HG03103 (cell line): ENCODE measurements around the gene NUBP1.
A peak's percentile ranks its signal among the peaks of the same experiment; 100 is the strongest.
"Not testable (repeated sequence)": the region's sequence is repeated elsewhere in the genome, so short reads cannot be mapped to it uniquely, and the experiment has no call there.

ENCODE experiments used
- ATAC-seq: cut with Tn5 transposase; IDR thresholded peaks from one replicate; pipeline ENCODE4 v1.9.1; 2021; ENCODE audit warnings: low read depth; ENCODE audit not compliant: unreplicated experiment

Gene NUBP1

DNA sequence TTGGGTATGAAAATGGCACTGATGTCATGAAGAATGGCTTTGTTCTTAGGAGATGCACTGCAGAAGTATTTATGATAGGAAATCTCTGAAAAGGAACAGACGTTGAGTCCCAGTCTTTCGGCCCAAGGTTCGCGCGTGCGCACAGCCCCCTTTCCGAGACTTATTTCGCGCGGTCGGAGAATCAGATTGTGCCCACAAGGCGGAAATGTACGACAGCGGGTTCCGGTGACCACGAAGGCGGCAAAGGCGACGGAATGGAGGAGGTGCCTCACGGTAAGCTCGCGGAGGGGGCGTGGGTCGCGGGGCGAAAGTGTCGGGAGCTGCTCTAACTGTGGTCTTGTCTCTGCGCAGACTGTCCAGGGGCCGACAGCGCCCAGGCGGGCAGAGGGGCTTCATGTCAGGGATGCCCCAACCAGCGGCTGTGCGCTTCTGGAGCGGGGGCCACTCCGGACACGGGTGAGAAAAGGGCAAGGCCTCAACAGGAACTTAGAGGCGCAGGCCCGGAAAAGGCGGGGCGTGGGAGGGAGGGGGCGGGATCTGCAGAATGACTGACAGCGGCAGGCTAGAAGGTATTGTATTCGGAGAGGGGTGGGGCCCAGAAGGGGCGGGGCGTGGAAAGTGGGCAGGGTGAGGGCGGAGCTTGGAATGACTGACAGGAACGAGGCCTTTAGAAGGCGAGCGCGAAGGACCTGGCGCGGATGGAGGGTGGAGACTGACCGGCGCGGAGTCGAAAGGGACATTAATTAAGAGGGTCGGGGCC lies at the start of gene NUBP1:
Gene NUBP1, plus strand, starts transcription at position 233 of the 760 bp plus-strand sequence. Its CDS starts 22 bp downstream, at position 255.
- peak; percentile 75 for ATAC-seq

DNA sequence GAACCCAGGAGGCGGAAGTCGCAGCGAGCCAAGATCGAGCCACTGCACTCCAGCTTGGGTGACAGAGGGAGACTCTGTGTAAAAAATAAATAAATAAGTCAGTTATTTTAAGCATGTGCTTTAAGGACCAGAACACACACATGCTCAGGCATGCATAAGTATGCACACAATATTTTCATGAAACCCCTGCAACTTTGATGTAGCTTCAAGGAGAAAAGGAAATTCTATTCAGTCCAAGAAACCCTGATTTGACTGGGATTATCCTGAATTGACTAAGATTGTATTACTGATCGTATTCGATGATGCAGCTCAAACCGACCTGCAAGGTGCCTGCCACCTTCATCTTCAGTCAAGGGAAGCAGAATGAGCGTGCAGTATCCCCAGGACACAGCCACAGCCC lies 49.8 kb upstream of the NUBP1 start:
- ATAC-seq = no peak

DNA sequence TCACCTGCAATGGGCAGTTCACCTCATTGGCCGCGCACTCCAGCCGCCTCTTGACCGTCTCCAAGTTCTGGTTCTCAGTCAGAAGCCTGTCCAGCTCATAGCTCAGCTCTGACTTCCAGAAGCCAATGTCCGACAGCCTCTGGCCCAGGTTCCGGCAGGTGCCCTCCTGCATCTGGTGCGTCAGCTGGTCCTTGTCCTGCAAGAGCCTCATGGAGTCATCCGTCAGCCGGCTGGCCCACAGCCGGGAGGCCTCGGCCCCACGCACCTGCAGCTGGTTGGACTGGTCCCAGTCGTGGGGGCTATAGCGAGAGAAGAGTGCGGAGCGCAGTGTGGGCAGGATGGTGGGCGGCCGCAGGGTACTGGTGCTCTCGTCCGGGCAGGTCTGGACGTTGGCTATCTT lies 49.3 kb upstream of the NUBP1 start:
- ATAC-seq = no peak

DNA sequence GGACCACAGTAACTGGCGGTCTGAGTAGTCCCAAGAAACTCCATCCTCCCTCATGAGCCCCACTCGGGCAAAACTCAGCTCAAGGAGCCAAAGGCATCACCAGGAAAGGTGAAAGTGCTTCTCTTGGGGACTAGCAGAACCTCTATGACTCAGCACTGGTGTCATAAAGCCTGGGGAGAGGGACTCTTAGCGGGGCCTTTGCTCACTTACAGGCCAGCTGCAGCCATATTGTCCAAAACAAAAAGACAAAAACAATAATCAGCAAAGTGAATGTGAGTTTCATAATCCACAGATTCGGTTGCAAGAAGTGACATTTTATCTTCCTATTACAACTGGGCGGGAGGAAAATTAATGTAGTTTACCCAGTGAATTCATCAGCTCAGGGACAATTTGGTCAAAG lies 48.8 kb upstream of the NUBP1 start, which contains the start of gene TEKT5:
Gene TEKT5, minus strand, starts transcription at position 101 of the 400 bp plus-strand sequence. Its CDS starts 57 bp downstream, at position 44.
- no peak for ATAC-seq

DNA sequence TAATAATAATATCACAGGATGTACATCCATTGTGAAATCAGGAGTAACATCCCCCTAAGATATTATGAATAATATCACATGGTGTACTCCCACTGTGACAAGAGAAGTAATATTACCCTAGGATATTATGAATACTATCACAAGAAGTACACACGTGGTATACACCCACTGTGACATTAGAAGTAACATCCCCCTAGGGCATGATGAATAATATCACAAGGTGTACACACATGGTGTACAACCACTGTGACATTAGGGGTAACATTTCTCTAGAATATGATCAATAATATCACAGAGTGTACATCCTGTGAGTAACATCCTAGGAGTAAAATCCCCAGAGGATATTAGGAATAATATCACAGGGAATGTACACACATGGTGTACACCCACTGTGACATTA lies 43.9 kb upstream of the NUBP1 start:
- ATAC-seq = no peak

DNA sequence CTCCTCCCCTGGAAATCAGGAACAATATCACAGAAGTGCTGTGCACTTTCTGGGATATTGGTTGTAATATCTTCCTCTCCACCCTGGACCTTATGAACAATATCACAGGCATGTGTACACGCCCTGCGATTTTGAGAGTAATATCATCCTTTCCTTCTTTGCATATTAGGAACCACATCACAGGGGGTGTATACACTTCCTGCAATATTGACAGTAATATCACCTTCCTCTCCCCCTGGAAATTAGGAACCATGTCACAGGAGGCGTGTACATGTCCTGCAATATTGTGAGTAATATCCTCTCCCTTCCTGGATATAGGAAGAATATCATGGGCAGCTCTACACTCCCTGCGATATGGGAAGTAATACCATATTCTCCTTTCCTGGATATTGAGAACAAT lies 34.7 kb upstream of the NUBP1 start:
- ATAC-seq = no peak

DNA sequence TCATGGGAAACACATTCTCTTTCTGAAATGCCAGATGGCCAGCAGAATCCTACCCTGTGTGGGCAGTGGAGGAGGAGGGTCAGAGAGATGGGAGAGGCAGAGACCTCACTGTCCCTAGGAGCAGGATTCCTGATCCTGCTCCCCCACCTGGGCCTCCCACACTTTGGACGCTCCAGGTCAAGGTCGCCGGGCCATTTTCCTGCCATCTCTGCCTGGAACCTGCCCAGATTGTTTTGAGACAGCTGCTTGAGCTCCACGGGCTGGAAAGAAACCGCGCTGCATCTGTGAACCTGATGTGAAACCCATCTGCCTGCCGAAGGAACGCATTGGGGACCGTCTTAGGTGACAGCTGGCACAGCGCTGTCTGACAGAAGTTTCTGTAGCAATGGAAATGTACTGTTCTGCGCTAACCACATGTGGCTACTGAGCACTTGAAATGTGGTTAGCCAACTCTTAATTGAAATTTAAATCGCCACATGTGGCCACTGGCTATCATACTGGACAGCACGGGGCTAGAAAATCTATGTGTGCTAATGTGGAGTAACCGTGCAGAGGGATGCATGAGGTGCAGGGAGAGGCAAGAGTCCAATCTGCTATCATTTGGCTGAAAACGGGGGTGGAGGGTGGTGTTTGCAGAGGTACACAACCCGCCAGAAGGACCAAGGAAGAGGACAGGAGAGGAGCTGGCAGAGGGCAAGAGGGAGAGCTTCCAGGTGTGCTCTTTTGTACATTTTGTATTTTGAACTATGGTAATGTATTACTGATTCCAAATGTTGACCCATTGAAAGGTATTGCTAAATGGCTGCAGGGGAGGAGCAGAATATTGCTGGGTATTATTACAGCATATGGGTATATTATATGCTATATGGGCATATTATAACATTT lies 15.4 kb upstream of the NUBP1 start:
- no peak for ATAC-seq

DNA sequence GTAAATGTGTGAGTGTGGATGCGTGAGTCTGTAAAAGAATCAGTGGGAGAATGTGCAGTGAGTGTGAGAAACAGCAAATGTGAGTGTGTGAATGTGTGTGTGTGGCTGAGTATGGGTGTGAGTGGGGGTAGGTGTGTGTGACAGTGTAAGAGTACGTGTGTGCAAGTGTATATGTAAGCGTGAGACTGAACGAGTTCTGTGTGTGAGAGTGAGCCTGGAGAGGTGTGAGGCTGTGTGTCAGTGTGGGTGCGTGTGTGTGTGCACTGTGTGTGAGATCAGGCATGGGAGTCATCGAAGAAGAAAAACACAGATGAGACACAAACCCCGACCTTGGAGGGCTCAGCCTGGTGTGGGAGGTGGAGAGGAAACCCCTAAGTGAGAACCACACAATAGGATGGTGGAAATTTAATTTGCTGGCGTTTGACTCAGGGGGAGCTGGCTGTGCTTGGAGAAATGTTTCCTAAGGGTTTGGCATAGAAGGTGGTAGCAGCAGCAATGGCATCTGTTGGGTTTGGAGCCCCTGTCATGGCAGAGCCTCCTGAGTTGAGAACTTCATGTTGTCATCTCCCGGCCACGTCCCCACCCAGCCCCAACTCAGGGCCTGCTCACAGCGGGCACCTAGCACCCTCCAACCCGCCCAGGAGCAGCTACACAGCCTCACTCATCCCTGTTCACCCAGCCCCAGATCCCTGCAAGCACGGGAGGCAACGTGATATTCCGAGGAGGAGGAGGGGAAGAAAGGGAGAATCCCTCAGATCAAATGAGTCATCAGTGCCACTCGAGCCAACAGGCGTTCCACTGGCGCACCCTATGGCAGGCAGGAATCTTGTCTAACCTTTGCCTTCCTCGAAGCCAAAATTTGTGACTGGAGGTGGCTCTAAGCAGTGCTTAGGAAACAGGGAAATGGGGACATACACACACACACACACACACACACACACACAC lies 14.3 kb upstream of the NUBP1 start:
- no peak for ATAC-seq

DNA sequence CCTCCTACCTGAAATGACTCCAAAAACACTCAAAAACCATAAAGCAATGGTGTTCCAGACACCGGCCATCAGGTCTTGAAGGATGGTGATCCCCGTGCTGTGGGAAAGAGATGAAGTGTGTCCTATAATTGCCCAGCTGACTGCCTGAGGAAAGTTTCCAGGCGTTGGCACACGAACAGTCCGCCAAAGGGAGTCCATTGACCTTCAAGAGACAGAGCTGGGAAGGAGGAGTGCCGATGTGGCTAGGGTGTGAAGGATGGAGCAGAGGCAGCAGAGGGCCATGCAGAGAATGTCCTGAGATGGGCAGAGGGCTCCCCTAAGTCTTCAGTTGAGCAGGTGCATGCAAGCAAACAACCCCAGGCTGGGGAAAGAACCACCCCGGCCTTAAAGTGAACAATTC lies 11.9 kb upstream of the NUBP1 start:
- no peak for ATAC-seq

DNA sequence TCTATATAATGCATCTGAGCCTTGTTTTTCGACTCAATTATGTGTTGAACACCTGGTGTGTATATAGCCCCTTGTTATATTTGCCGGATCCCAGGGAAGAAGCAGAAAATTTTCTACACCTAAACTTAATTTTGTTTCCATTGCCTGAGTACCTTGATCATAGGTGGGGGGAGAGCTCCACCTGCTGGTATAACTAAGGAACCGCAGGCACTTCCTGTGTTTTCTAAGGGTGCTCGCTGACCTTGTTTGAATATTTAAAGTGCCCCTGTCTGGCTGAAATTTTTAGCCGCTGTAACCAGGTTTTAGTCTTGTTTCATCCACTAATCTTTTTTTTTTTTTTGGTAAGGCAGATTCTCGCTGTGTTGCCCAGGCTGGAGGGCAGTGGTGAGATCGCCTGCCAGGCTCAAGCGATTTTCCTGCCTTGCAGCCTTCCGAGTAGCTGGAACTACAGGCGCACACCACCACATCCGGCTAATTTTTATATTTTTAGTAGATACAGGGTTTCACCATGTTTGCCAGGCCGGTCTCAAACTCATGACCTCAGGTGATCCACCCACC lies 6.5 kb upstream of the NUBP1 start:
- ATAC-seq = peak; percentile 37

DNA sequence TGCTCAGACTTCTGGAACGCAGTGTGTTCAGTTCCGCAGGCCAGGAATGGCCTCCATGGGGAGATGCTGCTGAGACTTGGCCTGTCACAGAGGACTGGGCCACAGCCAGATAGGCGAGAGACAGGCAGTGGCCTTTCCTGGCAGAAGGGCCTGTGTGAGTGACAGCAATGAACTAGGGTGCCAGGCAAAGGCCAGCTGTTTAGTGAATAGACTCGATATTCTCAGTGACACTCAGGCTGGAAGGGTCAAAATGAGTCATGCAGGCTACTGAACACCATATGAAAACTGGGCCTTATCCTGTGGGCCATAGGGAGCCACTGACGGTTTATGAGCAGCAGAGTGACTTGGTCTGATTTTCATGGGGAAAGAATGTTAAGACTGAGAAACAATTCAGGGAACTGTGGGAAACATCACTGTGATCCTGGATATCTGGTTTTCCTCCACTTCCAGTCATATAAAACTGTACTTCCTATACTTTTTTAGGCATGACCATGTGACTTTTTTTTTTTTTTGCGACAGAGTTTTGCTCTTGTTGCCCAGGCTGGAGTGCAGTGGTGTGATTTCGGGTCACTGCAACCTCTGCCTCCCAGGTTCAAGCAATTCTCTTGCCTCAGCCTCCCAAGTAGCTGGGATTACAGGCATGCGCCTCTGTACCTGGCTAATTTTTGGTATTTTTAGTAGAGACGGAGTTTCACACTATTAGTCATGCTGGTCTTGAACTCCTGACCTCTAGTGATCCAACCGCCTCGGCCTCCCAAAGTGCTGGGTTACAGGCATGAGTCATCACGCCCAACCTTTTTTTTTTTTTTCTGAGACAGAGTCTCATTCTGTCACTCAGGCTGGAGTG lies 5.2 kb upstream of the NUBP1 start:
- peak; percentile 56 for ATAC-seq

DNA sequence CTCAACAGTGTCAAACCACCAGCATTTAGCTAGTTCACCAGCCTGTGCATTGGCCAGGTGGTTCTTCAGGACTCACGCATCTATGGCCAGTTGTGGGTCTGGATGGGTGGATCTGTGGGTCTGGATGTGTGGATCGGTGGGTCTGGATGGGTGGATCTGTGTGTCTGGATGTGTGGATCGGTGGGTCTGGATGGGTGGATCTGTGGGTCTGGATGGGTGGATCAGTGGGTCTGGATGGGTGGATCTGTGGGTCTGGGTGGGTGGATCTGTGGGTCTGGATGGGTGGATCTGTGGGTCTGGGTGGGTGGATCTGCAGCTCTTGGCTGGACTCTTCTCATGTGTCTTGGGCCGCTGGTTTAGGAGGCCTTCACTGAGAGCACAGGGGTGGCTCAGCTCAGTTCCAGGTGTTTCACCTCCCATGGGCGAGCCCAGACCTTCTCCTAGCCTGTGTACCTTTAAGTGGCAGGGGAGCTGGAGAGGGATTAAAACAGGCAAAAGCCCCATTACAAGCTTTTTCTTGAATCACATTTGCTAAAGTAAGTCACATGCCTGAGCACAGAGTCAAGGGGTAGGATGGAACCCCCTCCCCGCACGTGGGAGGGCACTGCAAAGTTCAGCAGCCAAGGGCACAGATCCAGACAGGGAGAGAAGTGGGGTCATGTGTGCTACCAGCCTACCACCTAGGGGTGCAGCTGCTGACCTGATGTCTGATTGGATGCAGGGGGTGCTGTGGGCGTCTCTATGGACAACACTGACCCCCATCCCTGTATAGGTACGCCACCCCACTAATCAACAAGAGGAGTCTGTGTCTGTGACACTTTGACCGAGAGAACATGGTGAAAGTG lies 3.4 kb upstream of the NUBP1 start:
- ATAC-seq = no peak

DNA sequence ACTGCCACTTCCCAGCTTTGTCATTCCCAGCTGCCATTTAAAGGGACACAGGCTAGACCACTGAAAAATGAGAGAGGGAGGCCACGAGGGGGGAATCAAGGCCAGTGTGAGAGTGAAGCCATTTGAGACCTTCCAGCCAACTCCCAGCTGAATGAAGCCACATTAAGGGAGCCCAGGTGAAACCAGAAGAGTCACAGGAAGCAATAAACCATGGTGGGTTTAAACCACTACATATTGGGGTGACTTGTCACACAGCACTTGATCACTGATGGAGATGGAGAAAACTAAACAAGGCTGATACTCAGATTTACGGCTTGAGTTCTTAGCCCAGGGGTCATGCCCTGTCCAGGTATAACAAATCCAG lies 2.8 kb upstream of the NUBP1 start:
- ATAC-seq = no peak

DNA sequence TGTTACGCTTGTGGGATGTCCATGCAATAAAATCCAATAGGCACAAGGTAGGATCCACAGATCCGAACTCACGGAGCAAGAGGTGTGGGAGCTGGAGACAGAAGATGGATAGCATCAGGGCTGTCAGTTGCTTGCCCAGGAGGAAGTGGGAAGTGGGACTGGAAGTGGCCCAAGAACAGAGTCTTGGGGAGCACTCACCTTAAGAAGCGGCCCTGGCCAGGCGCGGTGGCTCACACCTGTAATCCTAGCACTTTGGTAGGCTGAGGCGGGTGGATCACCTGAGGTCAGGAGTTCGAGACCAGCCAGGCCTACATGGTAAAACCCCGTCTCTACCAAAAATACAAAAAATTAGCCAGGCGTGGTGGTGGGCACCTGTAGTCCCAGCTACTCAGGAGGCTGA lies 2.4 kb upstream of the NUBP1 start:
- not testable (repeated sequence) for ATAC-seq

DNA sequence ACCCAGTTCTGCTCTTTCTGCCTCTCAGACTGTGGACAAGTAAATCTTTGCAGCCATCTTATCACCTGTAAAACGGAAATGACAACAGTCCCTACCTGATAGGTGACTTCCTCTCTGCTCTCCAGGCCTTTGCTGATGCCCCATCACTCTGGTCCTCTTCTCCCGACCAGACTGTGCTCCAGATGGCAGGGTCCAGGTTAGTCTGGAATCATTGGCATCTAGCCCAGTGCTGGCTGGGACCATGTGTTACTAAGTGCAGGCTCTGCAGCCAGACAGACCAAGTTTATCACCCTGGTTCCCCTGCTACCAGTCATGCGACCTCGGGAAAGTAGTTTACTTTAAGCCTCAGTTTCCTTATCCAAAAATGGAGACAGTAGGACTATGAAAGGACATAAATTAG lies 1.8 kb upstream of the NUBP1 start:
- no peak for ATAC-seq

DNA sequence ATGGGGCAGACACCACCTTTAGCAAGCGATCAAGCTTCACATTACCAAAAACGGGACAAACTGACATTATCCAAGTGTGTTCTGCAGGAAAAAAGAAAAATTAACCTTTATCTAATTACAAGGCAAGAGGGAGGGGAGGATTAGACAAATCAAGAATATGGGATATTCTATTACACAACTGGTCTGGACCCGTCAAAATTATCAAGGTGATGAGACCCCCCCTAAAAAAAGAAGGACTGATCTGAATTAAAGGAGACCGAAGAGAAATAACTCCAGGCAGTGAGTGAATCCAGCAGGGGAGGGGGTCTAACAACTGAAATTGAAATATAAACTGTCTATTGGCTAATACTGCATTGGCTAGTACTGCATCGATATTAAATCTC lies 424 bp upstream of the NUBP1 start:
- no peak for ATAC-seq

DNA sequence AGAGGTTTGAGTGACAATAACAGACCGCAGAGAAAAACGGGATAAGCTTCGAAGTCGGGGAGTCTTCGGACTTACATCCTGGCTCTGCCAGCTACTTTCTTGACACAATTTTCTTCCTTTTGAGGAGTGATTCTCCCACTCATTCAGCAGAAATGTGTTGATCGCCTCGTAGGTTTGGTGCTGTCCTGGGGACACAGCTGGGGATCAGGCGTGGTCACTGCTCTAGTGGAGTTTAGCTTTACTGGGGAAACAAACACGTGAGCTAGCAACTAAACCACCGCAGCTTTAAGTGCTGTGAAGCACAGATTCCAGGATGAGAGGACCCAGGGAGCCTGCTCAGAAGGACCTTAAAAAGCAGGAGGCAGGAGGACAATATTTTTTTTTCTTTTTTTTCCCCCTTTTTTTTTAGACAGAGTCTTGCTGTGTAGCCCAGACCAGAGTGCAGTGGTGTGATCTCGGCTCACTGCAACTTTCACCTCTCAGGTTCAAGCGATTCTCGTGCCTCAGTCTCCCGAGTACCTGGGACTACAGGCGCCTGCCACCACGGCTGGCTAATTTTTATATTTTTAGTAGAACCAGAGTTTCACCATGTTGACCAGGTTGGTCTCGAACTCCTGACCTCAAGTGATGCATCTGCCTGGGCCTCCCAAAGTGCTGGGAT lies 858 bp downstream of the NUBP1 start:
- ATAC-seq = no peak

DNA sequence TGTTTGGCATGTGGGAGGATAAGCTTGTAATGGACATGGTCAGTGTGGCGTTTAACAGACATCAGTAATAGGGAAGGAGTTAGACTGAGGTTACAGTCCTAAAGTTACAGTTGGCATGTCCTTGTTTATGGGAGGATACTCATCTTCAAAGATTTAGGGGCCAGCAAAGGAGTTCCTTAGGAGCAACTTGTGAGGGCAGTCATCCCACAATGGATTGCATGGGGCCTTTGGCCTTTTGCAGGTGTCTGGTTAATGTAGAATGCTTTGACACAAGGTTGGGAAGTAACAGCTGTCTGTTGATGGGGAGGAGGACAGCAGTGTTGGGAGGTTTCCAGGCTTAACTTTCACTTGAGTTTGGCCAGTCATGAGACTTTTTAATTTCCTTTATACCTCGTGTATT lies 2.2 kb downstream of the NUBP1 start:
- ATAC-seq = no peak
